ENCODE results near the gene ERC1. TPM values are rescaled to one million over a fixed set of nuclear protein-coding genes. Genes with fewer than 3 reads are reported as not detected.

ERC1 gene
- total RNA-seq, 1 experiment from 2014 or later = 12.3 TPM

- no peak for ATAC-seq
These were observed 482.4 kb downstream of the ERC1 start for GRCh38 chr12:1473418-1473817.

DNA sequence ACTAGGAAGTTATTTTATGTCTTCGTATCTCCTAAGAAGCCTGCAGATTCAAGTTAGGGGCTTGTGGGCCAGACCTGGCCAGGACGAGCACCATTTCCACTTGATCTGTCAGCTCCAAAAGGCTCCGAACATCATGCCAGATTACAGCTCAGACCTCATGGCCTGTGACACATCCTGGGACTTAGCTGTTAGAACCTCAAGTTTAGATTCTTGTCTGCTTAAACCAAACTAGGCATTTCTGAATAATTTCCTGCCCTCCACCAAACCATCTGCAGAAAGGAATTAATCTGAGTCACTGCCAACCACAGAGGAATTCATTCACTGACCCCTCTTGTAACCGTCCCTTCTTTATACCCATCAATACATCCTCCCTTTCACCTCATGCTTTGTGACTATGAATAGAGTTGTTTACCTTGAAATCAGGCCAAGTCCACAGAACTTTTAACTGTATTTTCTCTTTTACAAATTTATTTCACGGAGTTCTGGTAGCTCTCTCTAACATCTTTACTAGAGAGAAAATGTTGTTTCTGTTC, 483.1 kb downstream of the ERC1 start:
- Histone ChIP-seq H3K9me2 (replicated peaks; ENCODE audit: low read length) (no peaks in the 10 kb centered on the region), H3K27me3 (ENCODE audit: low read length) (no peaks in the 10 kb centered on the region), H2AFZ (ENCODE audit: low read length) (peak overlapping the region; percentile 60), H3K79me2 (ENCODE audit: low read length) (no peaks in the 10 kb centered on the region), H3K9me3 (ENCODE audit: low read length) (no peaks in the 10 kb centered on the region), H3K9ac (ENCODE audit: low read length) (peak overlapping the region; percentile 70), H3K27ac (ENCODE audit: low read length) (peak overlapping the region; percentile 95), H3K4me3 (ENCODE audit: low read length) (peak overlapping the region; percentile 55), H4K20me1 (ENCODE audit: low read length) (no peaks in the 10 kb centered on the region), H3K4me2 (ENCODE audit: low read length) (peak overlapping the region; percentile 85), H3F3A (ENCODE audit: low read length, unreplicated experiment) (peaks cover 12% of the 10 kb centered on the region), H3K4me1 (ENCODE audit: insufficient read depth, low read length) (peaks cover 33% of the 10 kb centered on the region), H3K36me3 (ENCODE audit: low read depth, low read length) (no peaks in the 10 kb centered on the region)
- peak; percentile 89 for ATAC-seq
- CTCF ChIA-PET = interaction anchor here (0.6 kb wide), 1 partner anchor 28 kb away, joined by 4 read pairs; no protein-coding TSS in a partner anchor
- BruUV-seq (replicated peaks) = no TSS peak
- intact Hi-C loops (cut with micrococcal nuclease) = loop anchor here (2.0 to 10.0 kb wide), 4 partner anchors 23 to 357 kb away; no protein-coding TSS in a partner anchor
- peak; percentile 95 for DNase-seq
- no peak for TF ChIP-seq CTCF (conservative IDR thresholded peaks at IDR 0.05; ENCODE audit: low read depth, low read length)
- TF ChIP-seq EZH2phosphoT487 (IDR thresholded peaks at IDR 0.05; ENCODE audit: borderline replicate concordance, low read length) = no peak
- no peak for TF ChIP-seq EZH2 (IDR thresholded peaks at IDR 0.05; ENCODE audit: low read length, unreplicated experiment)
- POLR2A ChIA-PET (ENCODE audit: unreplicated experiment) = no interaction called here

More at GRCh38 chr12:1473418-1473817, 482.4 kb downstream of the ERC1 start:
- no peaks in the 10 kb centered on the region for H4K20me1 ChIP-seq (ENCODE audit: low read length)
- peaks cover 12% of the 10 kb centered on the region for H3F3A ChIP-seq (ENCODE audit: low read length, unreplicated experiment)
- H3K9me2 ChIP-seq (replicated peaks; ENCODE audit: low read length) = no peaks in the 10 kb centered on the region
- intact Hi-C loops (cut with micrococcal nuclease) = loop anchor here (5.0 to 10.0 kb wide), 3 partner anchors 71 to 356 kb away; no protein-coding TSS in a partner anchor
- peak overlapping the region; percentile 85 for H3K4me2 ChIP-seq (ENCODE audit: low read length)
- DNase-seq = no peak
- ChIA-PET POLR2A (ENCODE audit: unreplicated experiment) (no interaction called here), CTCF (interaction anchor here (0.6 kb wide), 1 partner anchor 27 kb away, joined by 4 read pairs; no protein-coding TSS in a partner anchor)
- peaks cover 33% of the 10 kb centered on the region for H3K4me1 ChIP-seq (ENCODE audit: insufficient read depth, low read length)
- no TSS peak for BruUV-seq (replicated peaks)
- peak overlapping the region; percentile 34 for H3K9ac ChIP-seq (ENCODE audit: low read length)
- TF ChIP-seq CTCF (conservative IDR thresholded peaks at IDR 0.05; ENCODE audit: low read depth, low read length) (no peak), EZH2phosphoT487 (IDR thresholded peaks at IDR 0.05; ENCODE audit: borderline replicate concordance, low read length) (no peak), EZH2 (IDR thresholded peaks at IDR 0.05; ENCODE audit: low read length, unreplicated experiment) (no peak)
- H3K79me2 ChIP-seq (ENCODE audit: low read length) = no peaks in the 10 kb centered on the region
- peak overlapping the region; percentile 55; the same call in 1 of the 2 replicates for H3K4me3 ChIP-seq (ENCODE audit: low read length)
- no peaks in the 10 kb centered on the region for H3K27me3 ChIP-seq (ENCODE audit: low read length)
- peak overlapping the region; percentile 8; the same call in 1 of the 2 replicates for H2AFZ ChIP-seq (ENCODE audit: low read length)
- peak overlapping the region; percentile 95 for H3K27ac ChIP-seq (ENCODE audit: low read length)
- no peaks in the 10 kb centered on the region for H3K36me3 ChIP-seq (ENCODE audit: low read depth, low read length)
- no peaks in the 10 kb centered on the region for H3K9me3 ChIP-seq (ENCODE audit: low read length)
